ENCODE results near the gene FYCO1.

Gene FYCO1

GRCh38 chr3:45940004-45940780 is 55.4 kb downstream of the FYCO1 start:
- no peak for DNase-seq

- no peak for DNase-seq
These were observed 56.3 kb downstream of the FYCO1 start for GRCh38 chr3:45939341-45939771.

- peak; percentile 86 for DNase-seq
These were observed 56.8 kb downstream of the FYCO1 start for GRCh38 chr3:45938864-45939263.

- no peak for DNase-seq
These were observed 57.6 kb downstream of the FYCO1 start for GRCh38 chr3:45938043-45938435.

GRCh38 chr3:45937206-45938042 is 58.2 kb downstream of the FYCO1 start:
- DNase-seq, result no peak

GRCh38 chr3:45936261-45936660 is 59.4 kb downstream of the FYCO1 start:
- no peak for DNase-seq

GRCh38 chr3:45933591-45933990 is 62.0 kb downstream of the FYCO1 start:
- DNase-seq, result no peak

GRCh38 chr3:45932112-45932511 is 63.5 kb downstream of the FYCO1 start:
- no peak for DNase-seq

GRCh38 chr3:45931496-45931895 is 64.1 kb downstream of the FYCO1 start:
- no peak for DNase-seq

- peak; percentile 43 for DNase-seq
These were observed 66.5 kb downstream of the FYCO1 start for GRCh38 chr3:45929042-45929679.

- no peak for DNase-seq
These were observed 67.7 kb downstream of the FYCO1 start for GRCh38 chr3:45927881-45928280.

GRCh38 chr3:45923755-45924154 is 71.9 kb downstream of the FYCO1 start:
- DNase-seq, result no peak

- DNase-seq, result no peak
These were observed 72.6 kb downstream of the FYCO1 start for GRCh38 chr3:45922950-45923590.

- DNase-seq, result no peak
These were observed 73.6 kb downstream of the FYCO1 start for GRCh38 chr3:45922039-45922326.

- no peak for DNase-seq
These were observed 74.2 kb downstream of the FYCO1 start for GRCh38 chr3:45921158-45922038.

GRCh38 chr3:45917146-45917898 is 78.3 kb downstream of the FYCO1 start:
- DNase-seq, result no peak

- DNase-seq, result peak; percentile 84
These were observed 79.9 kb downstream of the FYCO1 start for GRCh38 chr3:45915518-45916231.

- DNase-seq, result no peak
These were observed 80.6 kb downstream of the FYCO1 start for GRCh38 chr3:45915059-45915439.

GRCh38 chr3:45914362-45915058 is 81.1 kb downstream of the FYCO1 start:
- no peak for DNase-seq

- no peak for DNase-seq
These were observed 83.2 kb downstream of the FYCO1 start for GRCh38 chr3:45912435-45912834.

All from CD4-positive, alpha-beta T cell treated with Interleukin-4 for 4 hours (primary cell).